SH-SY5Y (cell line): ENCODE data around the gene KRT85.

ENCODE experiments used
- GATA2 ChIP-seq: IDR thresholded peaks from 2 replicates; pipeline ENCODE4 v1.6.1; 2011; ENCODE audit warnings: mild to moderate bottlenecking, low read depth, low read length
- GATA3 ChIP-seq: IDR thresholded peaks from 2 replicates; pipeline ENCODE4 v1.6.1; 2011; ENCODE audit warnings: low read depth, mild to moderate bottlenecking, low read length, moderate library complexity

DNA sequence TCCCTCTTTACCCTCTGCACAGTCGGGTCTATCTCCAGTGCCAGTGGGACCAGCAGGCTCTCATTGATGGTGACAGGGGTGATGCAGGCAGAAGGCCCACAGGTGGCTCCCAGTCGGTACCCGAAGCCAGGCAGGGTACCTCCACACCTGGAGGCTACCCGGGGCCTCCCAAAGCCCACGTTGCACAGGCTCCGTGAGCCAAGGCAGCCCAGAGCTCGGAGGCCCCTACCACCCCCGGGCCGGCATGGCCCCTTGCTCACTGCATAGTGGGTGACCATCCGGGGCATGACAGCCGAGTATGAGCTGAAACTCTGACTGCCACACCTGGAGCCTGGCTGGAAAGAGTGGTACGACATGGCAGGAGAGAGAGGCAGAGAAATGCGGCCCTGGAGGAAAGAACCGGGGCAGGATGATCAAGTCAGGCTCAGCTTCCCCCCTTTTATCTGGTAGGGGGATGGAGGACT lies 38.7 kb upstream of the KRT85 start, which contains the start of gene KRT82:
- TF ChIP-seq GATA3 (no peak), GATA2 (no peak)
